Cardiac septum (tissue), 1 donor: Measurements from ENCODE around the gene IGSF10. TPM values are rescaled to one million over a fixed set of nuclear protein-coding genes. Genes with fewer than 3 reads are reported as not detected.

Experiments
- DNase-seq: peaks from one replicate; pipeline ENCODE4 v3.0.0-alpha.2; 2020; ENCODE audit warnings: low spot score
- intact Hi-C: fragments of 100-400 bp; cut with DNase I; formaldehyde crosslinking; loops from one replicate; pipeline ENCODE4 v1.14.0; 2022
- total RNA-seq: library from RNA; stranded (reverse); fragmentation: NEBNext Ultra II Directional; extraction: Animal tissue kit (Norgen Biotek cat#: 25700); gene quantifications from one replicate; pipeline ENCODE4 v1.2.1, GENCODE V29; 2021
- donor health status: DM: no; HTN: no; CAD: no.

The IGSF10 gene
- total RNA-seq, 1 donor from 2014 or later = 0.83 TPM

DNA sequence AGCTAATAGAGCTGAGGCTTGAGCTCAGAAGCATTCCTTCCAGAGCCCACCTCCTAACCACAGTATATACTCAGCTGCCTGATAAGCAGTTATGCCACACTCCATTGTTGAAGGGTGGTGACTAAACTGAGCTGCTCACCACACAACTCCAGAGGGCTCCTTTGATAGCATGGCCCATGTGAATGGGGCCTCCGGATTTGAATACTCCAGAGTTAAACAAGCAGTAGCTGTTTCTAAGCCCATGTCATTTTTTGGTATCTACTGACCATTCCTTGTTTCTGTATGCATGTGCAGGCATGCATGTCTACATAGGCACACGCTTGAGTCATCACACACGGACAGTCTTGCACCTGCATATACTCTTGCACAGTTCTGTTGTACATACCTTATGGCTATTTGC, 28.9 kb downstream of the IGSF10 start:
- DNase-seq = no peak
- intact Hi-C loops = loop anchor here (10.0 kb wide), 1 partner anchor 207 kb away; no protein-coding TSS in a partner anchor

DNA sequence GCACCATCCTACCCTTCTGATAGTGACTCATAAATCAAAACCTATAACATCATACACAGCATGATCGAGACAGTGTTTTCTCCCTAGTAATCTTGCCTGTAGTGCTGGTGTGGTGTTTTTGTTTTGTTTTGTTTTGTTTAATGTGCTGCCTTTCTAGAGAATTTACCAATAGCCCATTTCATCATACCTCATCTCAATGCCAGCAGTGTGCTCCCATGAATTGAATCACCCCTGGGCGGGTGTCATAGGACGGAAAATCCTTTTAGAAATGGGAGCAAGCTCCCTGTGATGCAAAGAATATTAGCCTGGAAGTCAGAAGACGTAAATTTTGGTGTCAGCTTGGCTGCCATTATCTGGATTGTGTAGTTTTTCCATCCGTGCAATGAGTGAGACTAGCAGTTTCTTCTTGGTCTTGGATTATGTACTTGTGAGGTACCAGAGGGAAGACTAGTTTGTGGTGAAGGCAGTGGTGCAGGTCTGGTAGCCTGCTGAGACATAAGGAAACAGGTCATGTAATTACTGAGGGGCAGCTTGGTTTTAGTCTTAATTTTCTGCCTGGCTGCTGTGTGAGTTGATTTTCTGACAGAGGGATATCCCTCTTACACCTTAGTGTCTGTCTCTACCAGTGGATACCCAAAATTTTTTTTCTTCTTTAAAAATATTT, 29.9 kb downstream of the IGSF10 start:
- no peak for DNase-seq
- intact Hi-C loops = loop anchor here (10.0 kb wide), 1 partner anchor 206 kb away; no protein-coding TSS in a partner anchor

GRCh38 chr3:151428386-151428785, 32.5 kb downstream of the IGSF10 start:
- no peak for DNase-seq
- intact Hi-C loops = no loop called here

- intact Hi-C loops = no loop called here
- no peak for DNase-seq
Observed at GRCh38 chr3:151426341-151426657, 34.6 kb downstream of the IGSF10 start.

DNA sequence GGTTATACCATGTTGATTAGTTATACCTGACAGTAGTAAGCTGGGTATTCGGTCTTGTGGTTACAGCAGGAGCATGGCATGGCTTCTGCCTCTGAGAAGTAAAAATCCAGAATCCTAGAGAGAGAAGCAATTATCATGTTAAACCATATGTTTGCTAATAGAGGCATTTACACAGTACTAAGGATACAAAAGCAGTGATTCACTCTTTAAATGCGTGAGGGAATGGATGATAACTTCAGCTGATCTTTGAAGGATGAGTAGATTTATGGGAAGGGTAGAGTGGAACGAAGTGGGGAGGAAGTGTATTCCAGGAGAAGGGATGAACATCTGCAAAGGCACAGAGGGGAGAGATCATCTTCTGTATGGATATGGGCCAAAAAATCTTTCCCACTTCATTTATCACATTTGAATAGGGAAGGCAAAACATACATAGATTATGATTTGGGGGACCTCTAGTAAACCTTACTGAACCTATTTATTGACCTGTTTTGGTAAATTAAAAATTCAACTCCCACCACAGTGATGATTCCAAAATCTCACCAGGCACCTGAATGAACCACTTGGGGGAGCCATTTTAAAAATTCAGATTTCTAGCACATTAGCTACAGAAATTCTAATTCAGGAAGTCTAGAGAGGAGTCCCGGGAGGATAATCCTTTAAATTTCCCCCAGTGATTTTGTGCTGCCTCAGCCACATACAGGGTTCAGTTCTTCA, 35.1 kb downstream of the IGSF10 start:
- no peak for DNase-seq
- intact Hi-C loops = no loop called here

- DNase-seq = no peak
- intact Hi-C loops = no loop called here
Observed at GRCh38 chr3:151423091-151423490, 37.8 kb downstream of the IGSF10 start.

GRCh38 chr3:151421938-151422337, 38.9 kb downstream of the IGSF10 start:
- intact Hi-C loops = no loop called here
- no peak for DNase-seq

DNA sequence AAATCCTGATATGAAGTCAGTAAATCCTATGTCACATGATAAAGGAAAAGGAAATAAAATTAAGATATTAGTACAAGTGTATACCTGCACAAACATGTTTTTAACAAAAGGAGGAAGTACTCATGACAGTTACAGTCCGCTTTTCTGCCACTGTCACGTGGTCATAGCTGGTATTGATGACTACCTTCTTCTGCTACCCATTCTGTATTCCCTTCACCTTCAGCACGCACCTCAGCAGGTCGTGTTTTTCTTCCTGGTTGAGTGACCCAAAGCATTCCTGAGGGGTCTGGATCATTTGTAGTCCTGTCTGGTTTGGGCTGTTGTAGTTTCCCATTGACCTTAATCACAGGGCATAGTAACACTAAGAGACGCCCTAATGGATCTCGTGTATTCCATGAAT, 41.1 kb downstream of the IGSF10 start:
- intact Hi-C loops = no loop called here
- no peak for DNase-seq

GRCh38 chr3:151415289-151415688, 45.6 kb downstream of the IGSF10 start:
- intact Hi-C loops = no loop called here
- no peak for DNase-seq

GRCh38 chr3:151412989-151413388, 47.9 kb downstream of the IGSF10 start:
- no peak for DNase-seq
- intact Hi-C loops = no loop called here

Other genes starting within 250 kb of the IGSF10 start
- gene P2RY14, start 182.5 kb downstream of the IGSF10 start, total RNA-seq = 1.6 TPM
- not detected for gene GPR87, start 144.2 kb downstream of the IGSF10 start, total RNA-seq
- gene P2RY13, start 131.5 kb downstream of the IGSF10 start, total RNA-seq = 0.46 TPM
- gene P2RY12, start 76.3 kb downstream of the IGSF10 start, total RNA-seq = 0.13 TPM